ENCODE data around the gene DNAJB12.
A peak's percentile ranks its signal among the peaks of the same experiment; 100 is the strongest.
"Not testable (repeated sequence)": the region's sequence is repeated elsewhere in the genome, so short reads cannot be mapped to it uniquely, and the experiment has no call there.

Gene DNAJB12

GRCh38 chr10:72353028-72353964, 1.4 kb downstream of the DNAJB12 start:
- DNase-seq = no peak

GRCh38 chr10:72351479-72351878, 3.2 kb downstream of the DNAJB12 start:
- DNase-seq = no peak

GRCh38 chr10:72349438-72349837, 5.3 kb downstream of the DNAJB12 start:
- no peak for DNase-seq

- no peak for DNase-seq
Measured at GRCh38 chr10:72348282-72348681, 6.4 kb downstream of the DNAJB12 start.

- DNase-seq = not testable (repeated sequence)
Measured at GRCh38 chr10:72346117-72346516, 8.6 kb downstream of the DNAJB12 start.

- no peak for DNase-seq
Measured at GRCh38 chr10:72344932-72345331, 9.8 kb downstream of the DNAJB12 start.

GRCh38 chr10:72342911-72343310, 11.8 kb downstream of the DNAJB12 start:
- no peak for DNase-seq

- peak; percentile 72 for DNase-seq
Measured at GRCh38 chr10:72340510-72341261, 14.0 kb downstream of the DNAJB12 start.

GRCh38 chr10:72338180-72338579, 16.5 kb downstream of the DNAJB12 start:
- DNase-seq = no peak

GRCh38 chr10:72337722-72338121, 17.0 kb downstream of the DNAJB12 start:
- no peak for DNase-seq

GRCh38 chr10:72337039-72337629, 17.6 kb downstream of the DNAJB12 start:
- DNase-seq = peak; percentile 81

- peak; percentile 36 for DNase-seq
Measured at GRCh38 chr10:72336259-72337038, 18.3 kb downstream of the DNAJB12 start.

GRCh38 chr10:72335394-72336258, 19.1 kb downstream of the DNAJB12 start:
- peak; percentile 82 for DNase-seq

GRCh38 chr10:72334825-72335393, 19.8 kb downstream of the DNAJB12 start:
- peak; percentile 84 for DNase-seq

GRCh38 chr10:72334196-72334824, 20.4 kb downstream of the DNAJB12 start:
- DNase-seq = peak; percentile 64

GRCh38 chr10:72333112-72334015, 21.4 kb downstream of the DNAJB12 start:
- peak; percentile 46 for DNase-seq

- DNase-seq = no peak
Measured at GRCh38 chr10:72332423-72333111, 22.2 kb downstream of the DNAJB12 start.

- peak; percentile 92 for DNase-seq
Measured at GRCh38 chr10:72331575-72332422, 22.9 kb downstream of the DNAJB12 start.
